Superior temporal gyrus (tissue), 1 donor: ENCODE results near the gene CAPN7.

Experiments used
- DNase-seq: peaks from one replicate; pipeline ENCODE4 v3.0.0-alpha.2; 2016; ENCODE audit errors: extremely low spot score

The CAPN7 gene

DNA sequence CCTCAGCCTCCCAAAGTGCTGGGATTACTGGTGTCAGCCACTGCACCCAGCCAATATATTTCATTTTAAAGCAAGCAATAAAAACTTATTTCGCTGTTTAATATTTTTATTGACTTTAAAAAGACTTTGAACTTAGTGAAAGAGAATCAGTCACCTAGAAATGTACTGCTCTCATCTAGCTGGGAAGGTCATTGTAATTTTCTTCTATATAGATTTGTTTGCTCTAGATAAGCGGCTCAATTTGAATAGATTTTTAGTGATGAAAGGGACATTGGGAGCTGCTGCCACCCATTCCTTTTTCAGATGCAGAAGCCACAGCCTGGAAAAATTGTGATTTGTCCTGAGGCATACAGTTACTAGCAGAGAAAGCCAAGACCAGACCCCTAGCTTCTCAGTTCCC is 40.1 kb downstream of the CAPN7 start:
- no peak for DNase-seq

DNA sequence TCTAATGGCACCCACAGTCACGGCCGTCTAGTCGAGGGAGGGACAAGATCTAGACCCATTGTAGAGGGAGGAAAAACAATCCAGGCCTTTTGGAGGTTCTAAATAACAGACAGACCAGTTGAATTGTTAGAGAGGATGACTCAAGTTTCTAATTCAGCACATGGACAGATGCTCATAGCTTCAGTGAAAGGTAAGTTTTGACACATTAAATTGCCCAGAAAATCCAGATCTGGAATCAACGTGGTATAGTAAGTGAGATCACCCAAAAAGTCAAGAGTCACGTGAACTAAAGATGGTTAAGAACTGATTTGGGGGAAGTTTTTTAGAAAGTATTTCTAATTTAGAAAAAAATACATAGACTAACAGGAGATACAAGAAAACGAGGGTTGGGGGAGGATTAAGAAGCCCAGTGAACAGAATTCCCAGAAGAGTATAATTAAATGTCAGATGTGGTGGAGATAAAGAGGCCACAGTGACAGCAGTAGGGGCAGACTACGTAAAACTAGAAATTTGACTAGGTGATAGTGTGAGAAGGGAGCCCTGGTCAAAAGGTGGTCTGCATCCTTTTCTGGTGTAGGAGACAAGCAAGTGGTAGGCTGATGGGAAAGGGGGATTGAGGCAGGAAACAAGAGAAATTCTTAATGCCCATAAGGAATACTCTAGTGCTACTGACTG is 47.1 kb downstream of the CAPN7 start:
- no peak for DNase-seq

DNA sequence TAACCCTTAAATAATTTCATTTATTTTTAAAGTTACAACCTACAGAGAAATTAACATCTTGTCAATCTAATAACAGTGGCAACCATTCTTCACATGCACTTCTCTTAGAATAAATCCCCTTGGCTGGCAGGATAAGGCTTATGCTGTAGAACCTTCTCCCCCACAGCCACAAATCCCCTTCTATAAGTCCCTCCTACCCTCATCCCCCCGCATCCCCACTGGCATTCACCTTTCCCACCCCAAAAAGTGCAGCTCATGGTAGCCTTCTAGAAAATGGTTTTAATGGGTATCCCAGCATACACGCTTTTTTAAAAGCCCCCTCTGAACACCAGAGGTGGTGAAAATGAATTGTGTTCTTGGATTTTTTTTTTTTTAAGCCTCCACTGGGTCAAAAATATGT is 49.2 kb downstream of the CAPN7 start:
- DNase-seq: no peak

DNA sequence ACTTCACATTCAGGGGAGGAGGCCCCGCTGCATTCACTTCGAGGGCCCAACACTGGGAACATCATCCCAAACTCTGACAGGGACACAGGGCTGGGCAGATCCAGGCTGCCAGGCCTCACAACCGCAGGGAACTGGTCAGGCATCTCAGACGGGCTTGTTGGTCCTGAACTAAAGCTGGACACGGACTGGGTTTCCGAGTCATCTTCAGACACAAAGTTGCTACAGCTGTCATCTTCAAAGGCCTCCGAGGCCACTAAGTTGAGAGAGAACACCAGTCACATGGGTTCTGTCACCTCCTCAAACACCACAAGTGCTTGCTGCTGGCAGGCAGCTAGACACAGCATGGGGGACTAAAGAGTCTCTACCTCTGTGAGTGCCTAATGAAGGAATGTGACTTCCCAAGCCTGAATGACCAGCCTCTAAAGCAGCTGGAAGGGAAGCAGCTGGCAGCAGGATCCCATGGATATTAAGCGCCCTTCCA is 50.9 kb downstream of the CAPN7 start:
- no peak for DNase-seq

DNA sequence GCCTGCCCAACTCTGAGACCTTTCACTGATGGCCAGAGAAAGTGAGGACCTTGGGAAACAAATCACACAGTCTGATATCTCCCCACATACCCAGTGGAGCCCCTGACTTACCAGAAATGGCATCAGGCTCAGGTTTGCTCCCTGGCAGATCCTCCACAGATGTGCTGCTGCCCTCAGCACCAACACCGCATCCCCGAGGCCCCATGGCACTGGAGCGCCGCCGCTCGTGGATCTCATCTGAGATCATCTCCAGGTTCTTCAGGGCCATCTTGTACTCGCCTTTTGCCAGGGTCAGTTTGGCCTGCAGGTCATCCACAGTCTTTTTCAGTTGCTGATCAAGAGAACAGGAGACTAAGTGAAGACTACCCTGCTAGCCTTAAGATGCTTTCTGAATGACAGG is 52.7 kb downstream of the CAPN7 start:
- no peak for DNase-seq

DNA sequence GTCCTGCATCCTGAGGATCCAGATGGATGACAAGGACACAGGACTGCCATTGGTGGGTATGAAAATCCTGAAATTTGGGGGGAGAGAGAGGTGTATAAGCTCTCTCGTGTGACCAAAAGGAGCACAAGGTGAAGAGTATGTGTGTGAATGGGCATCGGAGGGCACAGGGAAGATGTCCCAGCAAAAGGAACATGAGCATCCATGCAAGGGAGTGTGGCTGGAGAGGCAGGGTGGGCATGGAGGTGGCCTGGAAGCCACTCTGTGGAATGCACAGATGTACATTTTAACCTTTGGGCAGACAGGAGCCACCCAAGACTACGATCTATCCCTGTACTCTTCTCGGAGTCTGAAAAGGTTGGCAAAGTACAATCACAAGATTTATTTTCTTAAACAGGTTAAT is 54.5 kb downstream of the CAPN7 start:
- no peak for DNase-seq

DNA sequence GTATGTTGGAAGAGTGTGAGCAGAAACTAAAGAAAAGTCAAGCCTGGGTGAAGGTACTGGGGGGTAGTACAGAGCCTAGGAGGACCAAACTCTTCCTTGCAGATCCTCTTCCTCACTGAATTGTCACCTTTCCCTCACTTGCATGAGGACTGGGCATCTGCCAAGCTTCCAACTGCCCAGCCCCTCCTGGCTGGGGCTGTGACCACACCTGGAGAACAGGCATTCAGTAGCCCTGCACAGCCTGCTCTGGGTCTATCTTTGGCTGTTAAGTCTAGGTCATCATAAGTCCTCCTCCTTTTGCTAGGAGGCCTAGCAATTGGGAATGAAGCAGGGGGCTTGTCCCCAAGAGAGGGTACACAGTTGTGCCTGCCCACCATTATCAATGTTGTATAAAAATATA is 55.2 kb downstream of the CAPN7 start:
- DNase-seq: no peak

DNA sequence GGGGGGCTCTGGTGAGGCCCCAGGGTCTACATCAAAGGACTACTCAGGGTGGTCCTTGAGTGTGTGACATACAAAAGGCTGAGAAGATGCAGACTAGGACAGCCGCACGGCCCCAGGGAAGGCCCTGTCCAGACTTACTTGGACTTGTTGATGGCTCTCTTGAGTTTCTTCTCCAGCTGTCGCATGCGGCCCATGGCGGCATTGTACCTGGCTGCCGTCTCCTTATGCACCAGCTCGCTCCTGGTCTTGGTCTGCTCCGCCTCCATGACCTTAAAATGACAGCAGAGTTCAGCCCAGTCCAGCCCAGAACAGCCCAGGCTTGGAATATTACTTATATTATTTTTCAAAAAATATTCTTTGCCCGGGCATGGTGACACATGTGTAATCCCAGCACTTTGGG is 56.0 kb downstream of the CAPN7 start:
- DNase-seq: no peak

DNA sequence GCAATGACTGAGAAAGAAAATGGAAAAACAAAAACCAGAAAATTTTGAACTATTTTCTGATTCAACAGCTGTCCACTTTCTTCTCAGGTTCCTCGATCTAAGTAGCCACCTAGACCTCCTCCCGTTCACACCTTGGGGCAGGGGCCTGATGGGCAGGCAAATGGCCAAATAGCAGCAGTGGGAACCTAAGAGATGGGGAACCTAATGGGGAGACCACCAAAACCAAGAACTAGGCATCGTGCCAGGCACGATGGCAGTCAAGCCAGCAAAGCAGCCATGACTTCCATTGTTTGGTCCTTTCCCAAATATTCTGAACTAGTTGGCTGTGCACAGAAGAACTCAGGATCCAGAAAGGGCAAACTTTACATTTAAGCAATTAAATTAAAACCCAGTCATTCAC is 57.1 kb downstream of the CAPN7 start:
- no peak for DNase-seq

DNA sequence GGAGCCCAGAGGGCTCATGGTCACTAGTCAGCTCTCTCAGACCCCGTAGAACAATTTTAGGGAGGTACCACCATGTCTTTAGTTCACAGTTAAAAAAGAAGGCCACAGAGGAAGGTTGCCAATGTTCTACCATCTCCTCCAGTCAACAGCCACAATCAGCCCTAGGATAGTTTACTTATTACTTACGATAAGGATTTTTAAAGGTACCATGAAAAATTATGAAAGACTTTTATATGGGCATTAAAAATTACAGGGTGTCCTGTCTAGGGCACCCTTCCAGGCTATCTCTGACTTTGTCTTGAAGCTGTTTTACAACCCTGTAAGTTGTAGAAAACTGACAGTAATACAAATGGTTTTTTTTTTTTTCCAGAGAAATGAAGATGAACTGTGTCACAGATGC is 57.9 kb downstream of the CAPN7 start:
- no peak for DNase-seq

DNA sequence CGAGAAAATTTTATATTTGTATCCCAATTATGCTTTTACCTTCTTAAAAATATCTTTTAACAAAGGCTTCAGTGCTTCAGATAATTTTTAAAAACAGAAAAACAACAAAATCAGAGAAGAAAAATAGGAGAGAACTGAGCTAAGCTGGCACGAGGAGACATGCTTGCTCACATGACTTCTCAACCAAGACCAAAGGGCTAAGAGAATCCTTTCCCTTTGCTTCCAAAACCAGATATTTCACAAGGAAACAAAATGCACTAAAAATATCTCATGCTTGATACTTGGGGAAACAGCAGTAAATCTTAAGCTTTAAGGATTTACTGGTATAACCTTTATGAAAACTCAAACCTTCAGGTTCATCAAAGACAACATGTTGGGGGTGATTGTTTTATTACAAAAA is 58.4 kb downstream of the CAPN7 start:
- DNase-seq: no peak

DNA sequence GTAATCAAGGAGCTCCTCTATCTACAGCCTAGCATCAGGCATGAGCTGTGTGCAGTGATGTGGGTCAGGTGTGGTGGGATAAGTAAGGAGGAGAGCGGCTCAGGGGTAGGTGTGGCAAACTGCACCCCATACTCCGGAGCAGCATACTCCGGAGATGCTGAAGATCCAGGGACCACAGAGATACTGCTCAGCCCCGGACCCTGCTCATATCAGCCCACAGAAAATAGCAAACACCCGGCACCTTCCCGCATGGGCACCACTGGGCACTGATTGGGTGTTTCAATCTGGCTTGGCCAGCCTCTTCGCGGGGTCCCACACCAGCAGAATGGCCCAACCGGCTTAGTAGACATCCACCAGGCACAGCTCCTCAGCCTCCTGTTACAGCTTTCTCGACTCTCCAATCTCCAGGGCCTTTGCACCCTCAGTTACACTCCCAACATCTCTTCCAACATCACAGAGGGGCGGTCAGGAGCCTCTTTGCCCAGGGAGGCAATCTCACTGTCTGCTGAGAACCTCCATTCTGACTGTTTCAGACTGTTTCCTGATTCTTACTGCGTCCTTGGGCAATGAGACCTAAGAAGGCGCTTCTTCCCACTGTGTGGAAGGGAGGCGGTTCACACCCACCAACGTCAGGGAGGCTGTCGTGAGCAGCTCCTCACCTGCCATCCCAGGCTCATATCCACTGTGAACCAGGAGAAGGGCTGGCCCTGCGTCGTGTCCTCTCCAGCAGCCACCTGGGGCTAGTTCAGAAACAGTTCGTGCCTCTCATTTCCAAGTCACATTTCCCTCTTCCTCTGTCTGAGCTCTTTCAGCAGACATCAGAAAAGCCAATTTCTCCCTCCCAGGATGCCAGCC is 59.8 kb downstream of the CAPN7 start:
- no peak for DNase-seq

DNA sequence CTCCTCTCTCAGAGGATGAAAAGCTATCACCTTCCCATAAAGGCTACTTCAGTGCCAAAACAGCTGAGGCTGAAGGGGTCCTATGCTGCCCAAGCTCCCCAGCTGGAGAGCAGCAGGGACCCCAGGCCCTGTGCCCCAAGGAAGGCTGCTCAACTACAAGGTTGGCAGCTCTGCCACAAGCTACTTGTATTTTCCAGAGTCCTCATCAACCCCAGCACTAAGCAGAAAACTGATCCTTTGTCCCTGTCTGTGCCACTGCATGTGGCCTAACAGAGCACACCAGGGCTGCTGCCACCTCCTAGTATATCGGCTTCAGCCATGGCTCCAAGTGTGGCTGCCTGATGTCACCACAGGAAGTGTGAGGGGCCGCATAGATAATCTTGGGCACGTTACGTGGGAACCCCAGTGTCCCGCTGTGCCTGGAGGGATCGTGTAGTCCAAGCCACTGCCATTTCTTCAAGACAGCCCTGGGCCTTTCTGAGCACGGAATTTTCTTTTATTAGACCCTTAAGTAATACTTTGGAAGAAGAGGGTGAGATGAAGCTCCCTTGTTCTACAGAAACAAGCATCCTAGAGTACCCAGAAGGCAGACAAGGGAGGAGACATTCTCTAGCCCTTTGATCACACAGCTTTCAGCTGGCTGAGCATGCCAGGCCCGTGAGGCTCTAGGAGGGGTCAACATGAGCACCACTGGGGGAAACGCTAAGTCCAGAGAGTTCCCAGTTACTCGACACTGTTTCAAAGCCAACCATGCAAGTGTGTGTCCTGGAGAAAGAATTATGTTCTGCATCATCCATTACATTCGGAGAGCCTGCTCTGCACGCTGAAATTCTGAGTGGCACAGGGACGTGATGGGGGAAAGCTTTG is 60.7 kb downstream of the CAPN7 start:
- no peak for DNase-seq

DNA sequence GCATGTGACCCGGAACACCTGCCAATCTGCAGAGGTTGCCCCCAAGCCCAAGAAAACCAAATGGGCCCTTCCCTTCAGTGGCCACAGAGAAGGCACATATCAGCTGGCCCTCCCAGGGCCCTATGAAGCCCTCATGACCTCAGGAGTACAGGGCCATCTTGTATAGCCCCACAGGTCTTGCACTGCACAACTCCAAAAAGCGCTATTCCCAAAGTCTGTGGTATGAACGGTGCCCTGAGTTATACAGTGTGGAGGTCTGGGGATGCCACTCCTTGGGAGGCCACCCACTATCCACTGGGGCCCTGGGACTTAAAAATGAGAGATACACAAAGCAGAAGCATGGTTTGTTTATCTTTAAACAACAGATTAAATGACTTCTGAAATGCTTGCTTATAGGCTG is 61.5 kb downstream of the CAPN7 start:
- no peak for DNase-seq

DNA sequence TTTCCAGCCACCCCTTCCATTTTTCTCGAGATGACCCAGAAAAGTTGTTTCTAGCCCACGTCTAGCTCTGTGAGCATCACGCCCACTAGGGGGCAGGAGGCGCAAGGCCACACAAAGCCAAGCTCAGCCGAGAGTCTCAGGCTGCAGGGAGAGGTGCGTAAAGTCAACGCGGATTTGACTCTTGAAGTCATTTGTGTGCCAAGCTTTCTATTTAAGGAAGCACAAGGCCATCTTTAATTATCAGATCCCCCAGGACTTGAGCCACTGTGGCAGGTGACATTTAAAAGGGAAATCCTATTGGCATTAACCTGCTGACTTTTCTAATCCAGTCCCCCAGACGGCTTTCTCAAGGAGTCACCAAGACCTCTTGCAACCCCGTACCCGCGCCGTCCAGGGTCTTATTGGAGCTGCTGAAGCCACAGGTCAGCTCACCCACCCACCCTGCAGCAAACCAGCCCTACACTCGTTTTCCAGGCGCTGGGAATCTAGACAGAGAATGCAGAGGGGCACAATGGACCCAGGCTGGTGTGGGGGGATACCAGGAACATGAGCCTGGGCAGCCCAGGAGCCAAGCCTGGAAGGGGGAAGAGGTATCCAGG is 62.1 kb downstream of the CAPN7 start:
- DNase-seq: peak; percentile 94

DNA sequence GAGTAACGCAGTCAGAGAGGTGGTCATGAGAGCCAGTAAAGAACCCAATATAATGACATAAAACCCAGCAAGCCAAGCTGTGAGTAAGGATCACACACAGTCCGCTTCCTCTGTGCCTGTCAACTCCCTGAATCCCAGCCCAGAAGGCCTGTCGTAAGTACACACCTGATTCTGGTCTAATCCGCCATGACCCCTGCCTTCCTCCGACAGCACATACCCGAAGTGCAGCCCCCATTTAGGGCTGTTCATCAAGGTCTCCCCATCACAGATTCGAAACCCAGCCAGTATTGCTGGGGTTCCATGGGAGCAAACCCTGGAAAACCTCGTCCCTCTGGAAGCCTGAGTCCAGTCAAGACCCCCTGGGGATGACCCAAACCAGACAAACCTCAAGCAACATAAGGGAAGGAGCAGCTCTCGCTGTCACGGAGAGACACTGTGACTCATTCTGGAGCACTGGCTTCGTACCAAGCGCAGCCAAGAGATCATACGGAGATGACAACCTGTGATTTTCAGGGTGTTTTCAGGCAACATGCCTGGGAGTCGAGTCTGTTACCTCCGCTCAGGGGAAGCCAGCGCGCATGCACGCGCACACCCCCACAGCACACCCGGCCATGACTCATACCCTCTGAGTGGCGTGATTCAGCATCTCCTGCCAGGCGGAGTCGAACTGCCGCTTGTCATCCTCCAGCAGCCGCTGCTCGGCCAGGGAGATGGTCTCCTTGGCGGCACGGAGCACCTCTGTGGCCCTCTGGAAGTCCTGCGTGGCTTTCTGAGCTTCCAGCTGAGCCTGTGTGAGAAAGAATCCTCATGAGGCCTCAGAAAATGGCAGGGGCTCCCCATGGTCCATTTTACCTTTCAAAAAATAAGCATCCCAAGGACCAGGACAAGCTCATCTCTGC is 63.3 kb downstream of the CAPN7 start:
- peak; percentile 93 for DNase-seq

DNA sequence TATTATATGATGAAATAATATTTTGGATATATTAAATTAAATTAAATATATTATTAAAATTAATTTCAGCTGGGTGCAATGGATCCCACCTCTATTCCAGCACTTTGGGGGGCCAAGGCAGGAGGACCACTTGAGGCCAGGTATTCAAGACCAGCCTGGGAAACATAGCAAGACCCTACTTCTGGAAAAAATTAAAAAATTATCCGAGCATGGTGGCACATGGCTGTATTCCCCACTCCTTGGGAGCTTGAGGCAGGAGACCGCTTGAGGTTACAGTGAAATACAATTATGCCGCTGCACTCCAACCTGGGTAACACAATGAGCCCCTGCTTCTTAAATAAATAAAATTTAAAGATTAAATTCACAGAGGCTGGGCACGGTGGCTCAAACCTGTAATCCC is 65.0 kb downstream of the CAPN7 start:
- no peak for DNase-seq

DNA sequence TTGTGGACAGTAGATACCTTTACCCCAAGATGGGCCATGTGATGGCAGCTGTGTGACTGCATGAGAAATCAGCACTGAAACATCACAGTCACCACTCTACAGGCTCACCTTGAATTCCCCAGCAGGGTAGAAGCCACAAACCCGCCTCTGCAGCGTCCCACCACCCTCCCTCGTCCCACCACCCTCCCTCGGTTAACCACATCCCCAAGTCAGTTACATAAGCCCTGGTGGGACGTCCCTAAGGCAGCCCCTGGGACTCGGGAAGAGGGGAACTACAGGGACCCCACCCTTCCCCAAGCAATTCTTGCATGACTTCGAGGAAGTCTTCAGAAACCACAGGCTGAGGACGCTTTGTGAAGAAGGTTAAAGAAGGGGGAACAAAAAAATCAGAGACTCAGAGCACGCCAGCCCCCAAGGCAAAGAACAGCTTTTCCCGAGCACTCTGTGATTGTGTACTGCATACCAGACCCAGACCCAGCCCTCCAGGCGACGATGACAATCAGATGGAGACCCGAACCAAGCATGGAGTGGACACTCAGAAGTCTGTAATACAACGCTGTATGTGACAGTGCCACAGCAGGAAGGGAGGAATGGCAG is 65.8 kb downstream of the CAPN7 start:
- DNase-seq: no peak

DNA sequence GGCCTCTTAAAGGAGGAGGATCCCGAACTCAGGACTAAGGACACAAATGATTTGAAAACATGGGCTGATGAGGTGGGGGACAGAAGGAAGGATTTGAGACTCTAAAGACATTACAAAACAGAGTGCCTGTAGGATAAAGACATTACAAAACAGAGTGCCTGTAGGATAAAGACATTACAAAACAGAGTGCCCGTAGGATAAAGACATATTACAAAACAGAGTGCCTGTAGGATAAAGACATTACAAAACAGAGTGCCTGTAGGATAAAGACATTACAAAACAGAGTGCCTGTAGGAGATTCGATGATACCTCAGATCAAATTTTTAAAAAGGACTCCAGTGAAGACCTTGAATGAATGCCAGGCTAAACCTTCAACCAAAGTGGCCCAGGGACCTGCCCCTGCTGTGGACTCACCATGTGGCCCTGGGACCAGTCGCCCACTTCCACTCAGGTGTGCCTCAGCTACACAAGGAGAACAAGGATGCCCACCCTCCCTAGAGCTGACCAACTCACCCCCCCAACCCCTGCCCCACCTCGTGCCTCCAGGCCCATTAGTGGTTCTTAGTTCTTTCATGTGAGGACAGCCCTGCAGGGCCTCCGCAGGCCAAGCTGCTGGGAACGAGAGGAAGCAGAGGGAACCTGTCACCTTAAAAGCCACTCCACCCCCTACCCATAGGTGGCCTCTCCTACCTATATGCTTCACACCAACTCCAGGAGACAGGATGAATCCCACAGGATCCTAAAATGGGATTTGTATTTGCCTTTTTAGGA is 66.6 kb downstream of the CAPN7 start:
- DNase-seq: no peak

DNA sequence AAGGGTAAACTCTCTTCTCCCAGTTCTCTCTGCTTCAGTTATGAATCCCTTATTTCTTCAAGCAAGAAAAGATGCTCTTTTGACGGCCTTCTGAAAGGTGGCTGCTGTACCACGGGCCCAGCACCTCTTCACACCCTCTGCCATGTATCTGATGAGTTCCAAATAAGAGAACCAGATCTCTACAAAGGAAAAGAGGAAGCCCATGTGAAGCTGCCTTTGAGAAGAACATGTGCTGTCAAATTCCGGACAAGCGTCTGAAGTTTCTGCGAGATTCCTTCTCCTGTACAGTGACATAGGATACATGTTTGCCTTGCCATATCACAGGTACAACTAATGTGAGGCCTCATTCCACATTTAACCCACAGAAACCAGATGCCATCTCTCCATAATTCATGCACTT is 67.2 kb downstream of the CAPN7 start:
- no peak for DNase-seq
